Kidney glomerular epithelial cell (primary cell): ENCODE data around the gene PYDC1.
"Not testable (repeated sequence)": the region's sequence is repeated elsewhere in the genome, so short reads cannot be mapped to it uniquely, and the experiment has no call there.

Experiments used
- DNase-seq: peaks from one replicate; lab custom pipeline; 2025; lab: John Stamatoyannopoulos, UW

PYDC1 gene

GRCh38 chr16:31195861-31196260 lies 21.1 kb downstream of the PYDC1 start:
- not testable (repeated sequence) for DNase-seq

DNA sequence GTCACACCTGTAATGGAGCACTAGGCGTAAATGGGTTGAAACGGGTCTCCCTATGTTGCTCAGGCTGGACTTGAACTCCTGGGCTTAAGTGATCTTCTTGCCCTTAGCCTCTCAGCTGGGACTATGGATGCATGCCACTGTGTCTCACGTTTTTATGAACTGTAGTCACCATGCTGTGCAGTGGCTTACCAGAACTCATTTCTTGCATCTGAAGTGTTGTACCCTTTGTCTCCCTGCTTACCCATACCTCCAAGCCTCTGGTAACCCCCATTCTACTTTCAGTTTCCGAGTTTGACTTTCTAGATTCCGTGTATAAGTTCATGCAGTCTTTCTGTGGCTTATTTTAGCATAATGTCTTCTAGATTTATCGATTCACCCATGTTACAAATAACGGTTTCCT lies 22.0 kb downstream of the PYDC1 start:
- no peak for DNase-seq

DNA sequence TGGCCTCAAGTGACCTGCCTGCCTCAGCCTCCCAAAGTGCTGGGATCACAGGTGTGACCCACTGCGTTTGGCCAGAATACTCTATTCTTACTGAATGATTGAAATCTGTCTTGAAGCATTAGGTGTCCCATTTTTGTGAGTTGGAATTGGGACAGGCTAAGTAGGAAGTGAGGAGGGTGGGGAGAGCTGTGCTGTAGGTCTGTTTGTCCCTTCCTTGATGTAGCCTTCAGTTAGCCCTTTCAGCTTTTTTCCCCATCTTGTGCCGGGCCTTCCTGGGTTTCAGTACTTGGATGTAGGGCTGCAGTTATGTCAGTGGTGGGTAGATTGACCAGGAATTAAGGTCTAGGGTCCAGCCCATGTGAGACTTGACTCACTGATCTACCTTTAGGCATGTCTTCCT lies 23.1 kb downstream of the PYDC1 start:
- DNase-seq = no peak

DNA sequence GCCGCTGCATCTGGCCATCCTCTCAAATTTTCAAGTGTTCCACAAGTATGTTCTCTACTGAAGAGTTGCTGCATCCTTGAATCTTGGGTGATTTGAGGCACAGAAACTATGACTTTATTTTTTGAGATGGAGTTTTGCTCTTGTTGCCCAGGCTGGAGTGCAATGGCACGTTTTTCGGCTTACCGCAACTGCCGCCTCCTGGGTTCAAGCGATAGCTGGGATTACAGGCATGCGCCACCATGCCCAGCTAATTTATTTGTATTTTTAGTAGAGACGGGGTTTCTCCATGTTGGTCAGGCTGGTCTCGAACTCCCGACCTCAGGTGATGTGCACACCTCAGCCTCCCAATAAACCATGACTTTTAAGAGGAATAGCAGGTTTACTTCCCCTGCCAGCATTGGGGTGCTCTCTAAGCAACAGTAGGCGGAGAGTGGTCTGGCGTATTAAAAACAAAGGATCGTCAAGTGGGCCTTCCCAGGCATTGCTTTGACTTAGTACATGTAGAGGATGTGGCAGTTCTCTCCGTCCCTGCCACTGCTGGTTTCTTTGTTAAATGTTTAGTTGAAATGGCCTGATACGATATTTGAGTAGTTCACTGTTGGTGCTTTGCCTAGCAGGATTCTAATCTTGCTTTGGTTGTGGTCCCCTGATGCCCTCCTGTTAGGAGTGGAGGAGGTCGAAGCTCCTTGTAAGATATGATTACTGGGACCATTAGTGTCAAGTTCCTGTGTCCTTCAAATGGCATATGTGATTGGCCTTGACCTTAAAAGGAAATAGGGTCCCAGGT lies 23.9 kb downstream of the PYDC1 start:
- no peak for DNase-seq

DNA sequence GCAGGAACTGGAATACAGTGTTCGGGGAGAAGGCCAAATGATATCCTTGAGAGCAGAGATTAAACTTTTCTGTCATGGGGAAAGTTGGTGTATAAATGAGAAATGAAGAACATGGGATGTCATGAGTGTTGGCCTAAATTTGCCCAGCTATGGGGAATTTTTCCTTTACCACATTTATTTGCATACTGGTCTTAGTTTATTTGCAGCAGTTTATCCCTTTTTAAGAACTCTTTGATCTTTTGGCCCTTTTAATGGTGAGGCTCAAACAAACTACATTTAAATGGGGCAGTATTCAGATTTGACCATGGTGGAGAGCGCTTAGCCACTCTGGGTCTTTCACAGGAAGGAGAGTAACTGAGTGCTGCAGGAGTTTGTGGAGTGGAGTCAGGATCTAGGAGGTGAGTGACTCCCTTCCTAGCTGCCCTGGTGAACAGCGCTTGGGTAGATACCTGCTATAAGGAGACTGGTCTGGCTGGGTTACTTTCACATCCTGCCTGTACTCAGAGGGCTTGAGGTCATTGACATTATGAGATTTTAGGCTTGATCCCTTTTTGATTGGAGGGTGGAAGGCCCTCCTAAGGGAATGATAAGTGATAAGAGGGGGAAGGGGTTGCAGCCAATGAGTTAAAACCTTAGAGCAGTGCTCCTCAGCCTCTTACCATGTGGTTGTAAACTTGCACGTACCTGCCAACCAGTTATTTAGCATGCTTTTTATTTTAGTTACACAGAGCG lies 25.1 kb downstream of the PYDC1 start:
- no peak for DNase-seq

DNA sequence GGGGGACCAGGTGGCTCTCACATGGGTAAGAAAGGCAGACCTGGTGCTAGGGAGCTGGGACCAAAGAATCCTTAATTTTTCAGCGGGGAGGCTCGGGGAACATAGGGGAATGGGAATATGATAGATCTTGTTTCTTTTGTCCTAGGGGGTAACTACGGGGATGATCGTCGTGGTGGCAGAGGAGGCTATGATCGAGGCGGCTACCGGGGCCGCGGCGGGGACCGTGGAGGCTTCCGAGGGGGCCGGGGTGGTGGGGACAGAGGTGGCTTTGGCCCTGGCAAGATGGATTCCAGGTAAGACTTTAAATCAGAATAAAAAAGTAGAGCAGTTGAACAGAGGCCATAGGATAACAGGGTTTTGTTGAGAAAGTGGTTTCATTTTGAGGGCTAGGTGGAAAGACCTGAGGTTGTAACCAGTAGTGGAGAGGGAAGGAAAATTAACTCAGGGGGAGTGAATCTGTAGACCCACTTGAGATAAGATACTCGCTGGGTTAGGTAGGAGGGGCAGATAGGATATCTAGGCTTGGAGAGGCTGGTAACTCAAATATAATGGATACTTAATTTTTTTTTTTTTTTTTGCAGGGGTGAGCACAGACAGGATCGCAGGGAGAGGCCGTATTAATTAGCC lies 26.0 kb downstream of the PYDC1 start:
- DNase-seq = no peak

DNA sequence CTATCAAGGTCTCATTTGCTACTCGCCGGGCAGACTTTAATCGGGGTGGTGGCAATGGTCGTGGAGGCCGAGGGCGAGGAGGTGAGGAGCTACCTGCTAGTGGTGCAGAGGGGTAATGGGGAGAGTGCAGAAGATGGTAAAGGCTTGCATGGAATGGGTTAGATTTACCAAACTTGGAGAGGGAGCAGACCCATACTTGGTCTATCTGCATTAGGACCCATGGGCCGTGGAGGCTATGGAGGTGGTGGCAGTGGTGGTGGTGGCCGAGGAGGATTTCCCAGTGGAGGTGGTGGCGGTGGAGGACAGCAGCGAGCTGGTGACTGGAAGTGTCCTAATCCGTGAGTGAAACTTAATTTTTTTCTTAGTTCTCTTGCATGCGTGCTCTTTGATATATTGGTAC lies 26.9 kb downstream of the PYDC1 start:
- no peak for DNase-seq

GRCh38 chr16:31189412-31189778 lies 27.5 kb downstream of the PYDC1 start:
- no peak for DNase-seq

GRCh38 chr16:31188450-31189411 lies 28.2 kb downstream of the PYDC1 start:
- no peak for DNase-seq

DNA sequence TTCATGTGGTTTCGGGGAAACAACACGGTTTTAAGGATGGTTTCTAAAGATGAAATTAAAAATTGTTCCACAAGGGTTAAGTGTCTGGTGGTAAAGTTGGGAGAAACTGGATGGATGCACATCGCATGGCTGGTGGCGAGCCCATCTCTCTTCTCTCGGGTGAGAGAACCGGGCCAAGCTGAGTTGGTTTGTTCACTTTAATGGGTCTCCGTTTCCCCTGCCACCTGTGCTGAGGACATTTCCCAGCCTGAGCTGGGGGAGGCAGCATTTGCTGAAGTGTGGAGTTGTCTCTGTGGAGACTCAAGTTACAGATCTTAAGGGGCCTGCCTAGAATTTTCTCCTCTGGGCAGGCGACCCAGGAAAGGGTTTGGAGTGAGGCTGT lies 29.1 kb downstream of the PYDC1 start:
- DNase-seq = no peak

DNA sequence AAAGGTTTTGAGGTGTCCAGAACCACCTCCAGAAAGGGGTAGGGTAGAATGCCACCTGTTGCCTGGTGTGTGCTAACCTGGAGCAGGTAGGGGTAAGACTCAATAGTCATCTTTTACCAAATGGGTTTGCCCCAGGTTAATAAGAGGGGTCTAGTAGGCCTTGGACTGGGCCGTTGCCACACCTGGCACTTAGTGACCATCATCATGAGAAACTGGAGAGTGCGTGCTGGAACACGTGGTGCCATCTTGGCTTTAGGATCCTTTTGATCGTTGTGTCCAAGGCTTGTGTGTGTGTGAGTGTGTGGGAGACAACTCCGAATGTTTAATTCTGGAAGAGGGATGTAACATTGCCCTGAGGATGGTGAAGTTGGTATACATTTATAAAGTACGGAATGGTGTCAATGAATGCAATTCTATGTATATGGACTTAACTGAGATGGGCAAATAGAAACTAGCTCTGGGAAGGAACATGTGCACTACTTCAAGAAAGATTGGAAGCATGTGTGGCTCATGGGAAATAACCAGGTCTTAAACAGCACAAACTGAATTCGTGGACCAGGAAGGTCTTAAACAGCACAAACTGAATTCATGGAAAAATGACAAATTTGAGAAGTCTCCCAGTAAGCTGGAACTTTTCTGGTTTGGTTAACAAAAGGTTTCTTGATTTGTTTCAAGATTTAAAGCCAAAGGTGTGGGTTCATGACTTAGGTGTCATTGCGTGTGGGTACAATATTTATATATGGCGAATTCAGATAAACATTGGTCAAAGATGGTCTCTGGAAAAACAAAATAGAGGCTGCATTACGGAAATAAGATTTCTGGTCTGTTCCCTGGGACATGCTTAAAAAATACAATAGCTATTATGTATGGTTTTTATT lies 29.8 kb downstream of the PYDC1 start:
- DNase-seq = no peak

- DNase-seq = no peak
These were observed 30.8 kb downstream of the PYDC1 start for GRCh38 chr16:31186176-31186575.

- DNase-seq = no peak
These were observed 31.6 kb downstream of the PYDC1 start for GRCh38 chr16:31185339-31185738.

- no peak for DNase-seq
These were observed 32.0 kb downstream of the PYDC1 start for GRCh38 chr16:31184888-31185287.

- DNase-seq = no peak
These were observed 33.2 kb downstream of the PYDC1 start for GRCh38 chr16:31183432-31184428.

DNA sequence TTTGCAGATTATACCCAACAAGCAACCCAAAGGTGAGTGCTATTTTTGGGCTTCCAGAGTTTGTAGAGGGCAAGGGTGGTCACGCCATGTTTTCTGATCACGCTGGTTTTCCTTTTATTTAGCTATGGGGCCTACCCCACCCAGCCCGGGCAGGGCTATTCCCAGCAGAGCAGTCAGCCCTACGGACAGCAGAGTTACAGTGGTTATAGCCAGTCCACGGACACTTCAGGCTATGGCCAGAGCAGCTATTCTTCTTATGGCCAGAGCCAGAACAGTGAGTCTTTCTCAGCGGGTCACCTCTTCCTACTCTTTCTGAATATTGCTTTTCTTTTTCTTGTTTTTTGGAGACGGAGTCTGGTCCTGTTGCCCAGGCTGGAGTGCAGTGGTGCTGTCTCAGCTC lies 34.5 kb downstream of the PYDC1 start:
- DNase-seq = no peak

DNA sequence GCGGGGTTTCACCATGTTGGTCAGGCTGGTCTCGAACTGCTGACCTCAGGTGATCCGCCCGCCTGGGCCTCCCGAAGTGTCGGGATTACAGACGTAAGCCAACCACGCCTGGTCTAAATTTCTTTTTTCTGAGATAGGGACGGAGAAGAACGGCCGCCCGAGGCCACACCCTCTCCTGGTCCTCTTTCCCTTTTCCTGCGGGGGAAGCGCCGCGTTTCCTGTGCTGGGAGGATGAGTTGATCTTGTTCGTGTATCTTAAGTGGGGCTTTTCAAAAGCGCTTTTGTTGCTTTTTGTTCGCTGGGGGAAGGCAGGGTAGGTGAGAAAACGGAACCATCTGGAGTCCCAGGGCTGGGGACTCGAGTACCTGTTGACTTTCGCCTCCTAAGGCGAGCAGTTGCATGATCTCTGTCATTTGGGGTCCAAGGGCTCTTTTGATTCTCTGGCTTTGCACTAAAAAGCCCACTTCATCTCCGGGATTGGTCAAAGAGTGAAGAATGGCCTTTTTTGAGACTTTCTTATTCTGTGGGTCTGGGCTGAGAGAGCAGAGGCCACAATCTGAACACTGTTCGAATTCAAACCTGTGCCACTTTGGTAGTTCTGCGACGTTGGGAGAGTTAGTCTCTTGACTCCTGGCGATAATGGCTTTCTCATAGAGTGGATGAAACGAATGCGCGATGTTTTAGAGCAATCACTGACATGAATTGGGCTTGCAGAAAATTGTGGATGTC lies 35.7 kb downstream of the PYDC1 start:
- DNase-seq = peak; percentile 17

DNA sequence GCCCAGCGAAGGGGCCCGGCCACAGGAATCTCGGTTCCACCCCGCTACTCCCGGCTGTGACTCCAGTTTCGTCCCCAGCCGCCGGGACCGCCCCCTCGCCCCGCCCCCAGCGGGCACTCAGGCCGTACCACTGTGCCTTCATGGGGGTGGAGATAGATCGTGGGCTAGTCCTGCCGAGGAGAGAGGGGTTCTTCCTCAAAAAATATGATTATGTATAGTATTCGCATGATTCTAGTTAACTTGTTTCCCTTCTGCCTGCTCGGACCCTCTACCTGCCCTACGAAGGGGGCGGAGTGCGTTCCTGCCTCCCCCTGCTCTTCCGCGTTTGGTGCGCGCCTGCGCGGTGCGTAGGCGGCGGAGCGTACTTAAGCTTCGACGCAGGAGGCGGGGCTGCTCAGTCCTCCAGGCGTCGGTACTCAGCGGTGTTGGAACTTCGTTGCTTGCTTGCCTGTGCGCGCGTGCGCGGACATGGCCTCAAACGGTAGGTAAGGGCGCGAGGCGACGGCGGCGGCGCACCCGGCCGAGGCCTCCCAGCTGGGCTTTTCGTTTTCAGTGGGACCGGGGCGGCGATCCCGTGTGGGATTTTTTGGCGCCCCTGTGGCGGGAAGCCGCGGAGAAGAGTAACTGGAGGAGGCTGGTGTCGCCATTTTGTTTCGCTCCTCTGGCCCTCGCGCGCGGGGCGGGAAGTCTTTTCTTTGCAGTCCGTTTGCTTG lies 37.0 kb downstream of the PYDC1 start, which contains the start of gene FUS:
TSS of gene FUS (plus strand) at position 393 of the 713 bp plus-strand sequence. CDS start at position 469, 76 bp downstream.
- DNase-seq = peak; percentile 79
